ENCODE data around the gene TWSG1. TPM values are rescaled to one million over a fixed set of nuclear protein-coding genes. Genes with fewer than 3 reads are reported as not detected.

Gene TWSG1
- total RNA-seq, 1 experiment from 2014 or later = 43.7 TPM

DNA sequence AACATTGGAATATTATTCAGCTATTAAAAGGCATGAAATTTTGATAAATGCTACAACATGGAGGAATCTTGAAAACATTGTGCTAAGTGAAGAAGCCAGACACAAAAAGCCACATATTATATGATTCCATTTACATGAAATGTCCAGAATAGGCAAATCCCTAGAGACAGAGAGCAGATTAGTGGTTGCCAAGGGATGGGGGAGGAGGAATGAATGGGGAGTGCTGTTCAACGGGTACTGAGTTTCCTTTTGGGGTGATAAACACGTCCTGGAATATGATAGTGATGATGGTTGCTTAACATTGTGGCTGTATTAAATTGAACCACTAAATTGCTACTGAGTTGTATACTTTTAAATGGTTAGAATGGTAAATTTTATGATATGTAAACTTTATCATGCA, 8.9 kb upstream of the TWSG1 start:
- Mint-ChIP-seq H3K4me1 (ENCODE audit: low read depth, unreplicated experiment) (peaks cover 18% of the 10 kb centered on the region), H3K36me3 (ENCODE audit: insufficient read depth, unreplicated experiment) (no peaks in the 10 kb centered on the region), H3K4me3 (ENCODE audit: unreplicated experiment) (no peak overlapping the region), H3K27me3 (ENCODE audit: insufficient read depth, unreplicated experiment) (no peaks in the 10 kb centered on the region), H3K27ac (ENCODE audit: unreplicated experiment) (no peak overlapping the region), H3K9me3 (ENCODE audit: unreplicated experiment) (peaks cover 20% of the 10 kb centered on the region)
- ChIA-PET POLR2A (interaction anchor here (0.6 kb wide), 1 partner anchor 9 kb away, joined by 7 read pairs; the partner anchor contains the start of gene TWSG1), CTCF (no interaction called here)
- Histone ChIP-seq H3K4me3 (ENCODE audit: low read depth, low read length) (no peak overlapping the region), H3K27me3 (replicated peaks; ENCODE audit: control insufficient read depth, insufficient read depth, low read length) (no peaks in the 10 kb centered on the region), H3K36me3 (ENCODE audit: control insufficient read depth, insufficient read depth, low read length) (no peaks in the 10 kb centered on the region), H3K4me1 (peaks cover 10% of the 10 kb centered on the region), H3K9me3 (no peaks in the 10 kb centered on the region)
- BruUV-seq (replicated peaks) = no TSS peak
- no peak for DNase-seq
- TF ChIP-seq CTCF (IDR thresholded peaks at IDR 0.05; ENCODE audit: insufficient read depth in 1 of 2, low read depth in 1 of 2, low read length in 1 of 2, severe bottlenecking in 1 of 2, unreplicated experiment in 1 of 2) = no peak
- intact Hi-C loops (cut with micrococcal nuclease; ENCODE audit: unreplicated experiment) = no loop called here

DNA sequence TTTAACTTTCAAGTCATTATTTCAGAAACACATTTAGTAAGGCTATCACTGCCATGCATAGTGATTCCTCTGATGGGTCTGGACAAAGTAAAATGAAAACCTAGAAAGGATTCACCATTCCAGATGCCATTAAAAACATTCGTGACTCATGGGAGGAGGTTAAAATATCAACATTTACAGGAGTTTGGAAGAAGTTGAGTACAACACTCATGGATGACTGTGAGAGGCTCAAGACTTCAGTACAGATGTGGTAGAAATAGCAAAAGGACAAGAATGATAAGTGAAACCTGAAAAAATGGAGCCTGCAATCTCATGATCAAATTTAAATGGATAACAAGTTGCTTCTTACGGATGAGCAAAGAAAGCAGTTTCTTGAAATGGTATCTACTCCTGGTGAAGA, 5.8 kb upstream of the TWSG1 start:
- Mint-ChIP-seq H3K27ac (ENCODE audit: unreplicated experiment) (no peak overlapping the region), H3K27me3 (ENCODE audit: insufficient read depth, unreplicated experiment) (no peaks in the 10 kb centered on the region), H3K9me3 (ENCODE audit: unreplicated experiment) (no peaks in the 10 kb centered on the region), H3K36me3 (ENCODE audit: insufficient read depth, unreplicated experiment) (no peaks in the 10 kb centered on the region), H3K4me3 (ENCODE audit: unreplicated experiment) (no peak overlapping the region), H3K4me1 (ENCODE audit: low read depth, unreplicated experiment) (no peaks in the 10 kb centered on the region)
- DNase-seq = no peak
- TF ChIP-seq CTCF (IDR thresholded peaks at IDR 0.05; ENCODE audit: insufficient read depth in 1 of 2, low read depth in 1 of 2, low read length in 1 of 2, severe bottlenecking in 1 of 2, unreplicated experiment in 1 of 2) = no peak
- ChIA-PET POLR2A (no interaction called here), CTCF (no interaction called here)
- intact Hi-C loops (cut with micrococcal nuclease; ENCODE audit: unreplicated experiment) = no loop called here
- Histone ChIP-seq H3K4me3 (ENCODE audit: low read depth, low read length) (no peak overlapping the region), H3K36me3 (ENCODE audit: control insufficient read depth, insufficient read depth, low read length) (no peaks in the 10 kb centered on the region), H3K9me3 (no peaks in the 10 kb centered on the region), H3K27me3 (replicated peaks; ENCODE audit: control insufficient read depth, insufficient read depth, low read length) (no peaks in the 10 kb centered on the region), H3K4me1 (no peaks in the 10 kb centered on the region)
- BruUV-seq (replicated peaks) = no TSS peak

GRCh38 chr18:9329471-9329870, 5.1 kb upstream of the TWSG1 start:
- Mint-ChIP-seq H3K4me3 (ENCODE audit: unreplicated experiment) (no peak overlapping the region), H3K27me3 (ENCODE audit: insufficient read depth, unreplicated experiment) (no peaks in the 10 kb centered on the region), H3K9me3 (ENCODE audit: unreplicated experiment) (no peaks in the 10 kb centered on the region), H3K4me1 (ENCODE audit: low read depth, unreplicated experiment) (no peaks in the 10 kb centered on the region), H3K36me3 (ENCODE audit: insufficient read depth, unreplicated experiment) (no peaks in the 10 kb centered on the region), H3K27ac (ENCODE audit: unreplicated experiment) (no peak overlapping the region)
- intact Hi-C loops (cut with micrococcal nuclease; ENCODE audit: unreplicated experiment) = no loop called here
- TF ChIP-seq CTCF (IDR thresholded peaks at IDR 0.05; ENCODE audit: insufficient read depth in 1 of 2, low read depth in 1 of 2, low read length in 1 of 2, severe bottlenecking in 1 of 2, unreplicated experiment in 1 of 2) = no peak
- no peaks in the 10 kb centered on the region for H3K9me3 ChIP-seq
- H3K36me3 ChIP-seq (ENCODE audit: control insufficient read depth, insufficient read depth, low read length) = no peaks in the 10 kb centered on the region
- no peaks in the 10 kb centered on the region for H3K4me1 ChIP-seq
- H3K27me3 ChIP-seq (replicated peaks; ENCODE audit: control insufficient read depth, insufficient read depth, low read length) = no peaks in the 10 kb centered on the region
- ChIA-PET CTCF (no interaction called here), POLR2A (no interaction called here)
- no peak for DNase-seq
- no peak overlapping the region for H3K4me3 ChIP-seq (ENCODE audit: low read depth, low read length)
- BruUV-seq (replicated peaks) = no TSS peak
